Effector memory CD8-positive, alpha-beta T cell (primary cell): ENCODE results near the gene KANSL3.
A peak's percentile ranks its signal among the peaks of the same experiment; 100 is the strongest.
"Not testable (repeated sequence)": the region's sequence is repeated elsewhere in the genome, so short reads cannot be mapped to it uniquely, and the experiment has no call there.

Experiments
- ATAC-seq: fragments of 150-1000 bp; cut with Tn5 transposase; replicated peaks from 2 replicates; pipeline ENCODE4 v1.10.0; 2021; ENCODE audit warnings: mild to moderate bottlenecking, moderate library complexity
- DNase-seq, 3 experiments: peaks; one replicate each; pipeline ENCODE4 v3.0.0; 2021
- H3K27ac Mint-ChIP-seq, 2 donors: one replicate each; pipeline ENCODE4 v1.8.0; 2022; ENCODE audit warnings: mild to moderate bottlenecking in 2 of 2, mixed read lengths in 2 of 2, moderate library complexity in 2 of 2
- H3K27me3 Mint-ChIP-seq, 2 donors: one replicate each; pipeline ENCODE4 v1.8.0; 2022; ENCODE audit warnings: mixed read lengths in 2 of 2
- H3K36me3 Mint-ChIP-seq: one replicate; pipeline ENCODE4 v1.8.0; 2022; ENCODE audit warnings: mild to moderate bottlenecking, moderate library complexity, mixed read lengths; ENCODE audit not compliant: insufficient read depth
- H3K4me1 Mint-ChIP-seq, 2 donors: one replicate each; pipeline ENCODE4 v1.8.0; 2022; ENCODE audit warnings: low read depth in 2 of 2, mixed read lengths in 2 of 2
- H3K4me3 Mint-ChIP-seq, 2 donors: one replicate each; pipeline ENCODE4 v1.8.0; 2022; ENCODE audit warnings: mild to moderate bottlenecking in 2 of 2, mixed read lengths in 2 of 2, moderate library complexity in 2 of 2
- H3K9me3 Mint-ChIP-seq, 2 donors: one replicate each; pipeline ENCODE4 v1.8.0; 2022; ENCODE audit warnings: mixed read lengths in 2 of 2

Gene KANSL3

DNA sequence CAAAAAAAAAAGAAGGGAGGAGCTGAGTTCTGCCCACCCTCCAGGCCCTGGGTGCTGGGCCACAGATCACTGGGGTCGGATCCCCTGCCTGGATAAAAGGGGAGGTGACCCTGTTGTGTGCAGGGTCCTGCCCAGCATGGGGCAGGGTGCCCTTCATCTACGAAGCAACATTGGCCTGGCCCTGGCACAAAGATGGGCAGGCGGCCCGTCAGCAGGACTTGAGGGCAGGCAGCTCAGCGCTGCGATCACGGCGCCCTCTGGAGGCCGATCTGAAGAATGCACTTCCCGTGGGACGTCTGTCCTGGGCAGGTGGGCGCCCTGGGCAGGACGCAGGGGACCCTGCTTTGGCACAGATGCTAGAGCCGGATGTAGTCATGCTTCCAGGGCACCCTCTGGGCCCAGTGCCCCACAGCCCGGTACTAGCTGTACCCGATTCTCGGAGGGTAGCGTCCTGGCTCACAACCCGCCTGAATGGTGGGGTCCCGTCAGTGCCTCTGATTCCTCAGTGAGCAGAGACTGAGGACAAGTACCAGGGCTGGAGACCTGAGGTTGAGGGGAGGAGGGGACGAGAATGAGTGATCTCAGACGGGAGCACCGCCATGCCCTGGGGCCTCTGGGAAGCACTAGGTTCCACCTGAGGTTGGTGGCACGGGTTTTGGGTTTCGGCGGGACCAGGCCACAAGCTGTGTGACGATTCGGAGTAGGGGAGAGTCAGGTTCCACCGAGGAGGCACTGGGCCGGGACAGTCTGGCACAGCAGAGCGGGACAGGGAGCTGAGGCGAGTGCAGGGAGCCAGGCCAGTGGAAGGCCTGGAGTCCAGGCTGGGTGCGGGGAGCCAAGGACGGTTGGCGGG lies 83.6 kb downstream of the KANSL3 start:
- H3K9me3 Mint-ChIP-seq = no peaks in the 10 kb centered on the region
- H3K36me3 Mint-ChIP-seq = peaks cover 44% of the 10 kb centered on the region
- no peaks in the 10 kb centered on the region for H3K27me3 Mint-ChIP-seq
- H3K4me1 Mint-ChIP-seq = peaks cover 8 to 14% of the 10 kb centered on the region in 2 donors
- DNase-seq (peak; percentile 67 to 74 (median 69)), ATAC-seq (peak; percentile 74)
- H3K27ac Mint-ChIP-seq = peak overlapping the region; percentile 65 to 89
- H3K4me3 Mint-ChIP-seq = peak overlapping the region; percentile 53 to 70

DNA sequence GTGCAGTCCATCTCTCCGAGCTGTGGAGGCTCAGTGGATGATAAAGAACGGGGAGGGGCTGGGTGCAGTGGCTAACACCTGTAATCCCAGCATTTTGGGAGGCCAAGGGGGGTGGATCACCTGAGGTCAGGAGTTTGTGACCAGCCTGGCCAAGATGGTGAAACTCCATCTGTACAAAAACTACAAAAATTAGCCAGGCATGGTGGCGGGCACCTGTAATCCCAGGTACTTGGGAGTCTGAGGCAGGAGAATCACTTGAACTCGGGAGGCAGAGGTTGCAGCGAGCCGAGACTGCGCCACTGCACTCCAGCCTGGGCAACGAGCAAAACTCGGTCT lies 84.2 kb downstream of the KANSL3 start:
- H3K27me3 Mint-ChIP-seq, ATAC-seq, DNase-seq, H3K9me3 Mint-ChIP-seq: not testable (repeated sequence)
- Mint-ChIP-seq H3K36me3 (peaks cover 47% of the 10 kb centered on the region), H3K4me1 (peaks cover 8 to 14% of the 10 kb centered on the region in 2 donors), H3K27ac (peak overlapping the region; percentile 65 to 89), H3K4me3 (peak overlapping the region; percentile 53 to 70)

DNA sequence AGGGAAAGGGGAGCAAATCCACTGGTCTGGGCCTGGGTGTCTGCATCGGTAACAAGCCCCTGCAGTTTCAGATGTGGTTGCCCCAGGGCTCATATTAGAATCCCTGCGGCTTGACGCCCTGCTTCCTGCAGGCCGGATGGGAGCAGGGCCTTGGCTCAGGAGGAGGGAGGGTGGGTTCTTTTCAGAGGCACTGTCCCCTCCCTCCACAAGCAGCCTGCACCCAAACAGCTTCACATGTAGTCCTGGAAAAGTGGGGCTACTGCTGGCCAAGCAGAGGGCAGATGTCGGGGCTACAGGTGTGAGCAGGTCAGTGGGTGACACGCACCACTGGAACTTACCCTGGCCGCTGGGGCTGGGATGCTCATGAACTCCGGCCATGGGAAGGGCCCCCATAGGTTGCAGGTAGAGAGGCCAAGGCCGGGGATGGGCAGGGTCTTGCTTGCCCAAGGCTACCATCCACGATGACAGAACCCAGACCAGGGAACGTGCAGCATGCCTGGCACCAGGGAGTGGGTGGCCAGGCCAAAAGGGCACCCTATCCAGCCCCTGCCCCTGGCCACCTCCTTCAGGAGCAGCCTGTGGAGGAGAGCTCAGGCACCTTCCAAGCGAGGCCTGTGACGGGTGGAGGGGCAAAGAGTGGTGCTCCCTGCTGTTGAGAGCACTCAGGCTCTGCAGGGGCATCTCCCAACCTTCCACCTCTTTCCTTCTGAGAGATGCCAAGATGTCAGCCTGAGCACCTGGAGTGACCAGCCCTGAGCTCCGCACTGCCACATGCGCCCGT lies 84.7 kb downstream of the KANSL3 start:
- peak overlapping the region; percentile 53 to 70 for H3K4me3 Mint-ChIP-seq
- ATAC-seq (no peak), DNase-seq (no peak)
- peak overlapping the region; percentile 65 to 89 for H3K27ac Mint-ChIP-seq
- no peaks in the 10 kb centered on the region for H3K9me3 Mint-ChIP-seq
- no peaks in the 10 kb centered on the region for H3K27me3 Mint-ChIP-seq
- H3K4me1 Mint-ChIP-seq = peaks cover 8 to 14% of the 10 kb centered on the region in 2 donors
- peaks cover 53% of the 10 kb centered on the region for H3K36me3 Mint-ChIP-seq

DNA sequence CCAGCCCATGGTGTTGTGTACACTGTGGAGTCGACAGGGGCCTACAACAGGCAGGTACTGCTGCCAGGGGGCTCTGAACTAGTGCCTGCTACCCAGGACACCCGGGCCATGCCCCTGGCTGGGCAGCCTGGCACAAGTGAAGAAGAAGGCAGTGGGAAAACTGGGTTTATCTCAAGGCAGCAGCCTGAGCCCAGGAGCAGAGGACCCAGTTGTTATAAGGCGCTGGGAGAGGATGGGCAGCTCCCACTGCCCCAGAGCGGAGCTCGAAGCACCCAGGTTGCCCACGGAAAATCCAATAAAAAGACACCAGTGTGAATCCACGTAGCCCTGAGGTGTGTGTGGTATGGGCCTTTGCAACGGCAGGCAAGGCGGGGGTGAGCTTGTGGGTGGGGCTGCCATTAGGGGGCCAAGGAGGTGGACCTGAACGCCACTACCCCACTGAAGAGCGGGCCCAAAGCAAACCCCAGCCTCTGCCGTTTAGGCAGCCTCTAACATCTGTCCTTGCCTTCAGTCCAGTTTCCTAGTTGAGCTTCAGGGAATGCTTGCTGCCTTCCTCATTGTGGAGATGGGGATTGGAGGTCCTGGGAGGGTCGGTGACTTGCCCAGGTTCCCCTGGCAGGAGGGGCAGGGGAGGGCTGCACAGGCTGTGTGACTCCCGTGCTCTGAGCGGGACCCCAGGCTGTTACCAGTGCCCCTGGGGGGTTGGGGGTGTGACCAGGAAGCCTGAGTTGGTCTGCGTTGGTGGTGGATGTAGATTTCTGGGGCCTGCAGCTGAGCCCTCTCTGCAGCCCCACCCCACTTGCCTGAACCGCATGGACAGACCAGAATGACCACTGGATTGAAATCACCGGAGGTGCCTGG lies 85.6 kb downstream of the KANSL3 start:
- DNase-seq (no peak), ATAC-seq (no peak)
- Mint-ChIP-seq H3K4me1 (peaks cover 9 to 14% of the 10 kb centered on the region in 2 donors), H3K27ac (peak overlapping the region; percentile 65 to 89), H3K9me3 (no peaks in the 10 kb centered on the region), H3K4me3 (peak overlapping the region in 1 of 2 donors; percentile 70), H3K27me3 (no peaks in the 10 kb centered on the region), H3K36me3 (peaks cover 61% of the 10 kb centered on the region)

DNA sequence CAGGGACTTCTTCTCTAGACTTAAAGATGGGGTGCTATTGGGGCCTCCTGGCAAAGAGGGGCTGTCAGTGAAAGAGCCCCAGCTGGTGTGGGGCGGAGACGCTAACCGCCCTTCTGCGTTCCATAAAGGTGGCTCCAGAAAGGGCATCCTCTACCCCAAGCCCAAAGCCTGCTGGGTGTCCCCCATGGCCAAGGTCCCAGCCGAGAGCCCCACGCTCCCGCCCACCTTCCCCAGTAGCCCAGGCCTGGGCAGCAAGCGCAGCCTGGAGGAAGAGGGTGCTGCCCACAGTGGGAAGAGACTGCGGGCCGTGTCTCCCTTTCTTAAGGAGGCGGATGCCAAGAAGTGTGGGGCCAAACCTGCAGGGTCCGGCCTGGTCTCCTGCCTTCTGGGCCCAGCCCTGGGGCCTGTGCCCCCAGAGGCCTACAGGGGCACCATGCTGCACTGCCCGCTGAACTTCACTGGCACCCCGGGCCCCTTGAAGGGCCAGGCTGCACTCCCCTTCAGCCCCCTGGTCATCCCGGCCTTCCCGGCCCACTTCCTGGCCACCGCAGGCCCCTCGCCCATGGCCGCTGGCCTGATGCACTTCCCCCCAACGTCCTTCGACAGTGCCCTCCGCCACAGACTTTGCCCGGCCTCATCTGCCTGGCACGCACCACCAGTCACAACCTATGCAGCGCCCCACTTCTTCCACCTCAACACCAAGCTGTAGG lies 86.4 kb downstream of the KANSL3 start:
- Mint-ChIP-seq H3K4me1 (peaks cover 13 to 19% of the 10 kb centered on the region in 2 donors), H3K36me3 (peaks cover 69% of the 10 kb centered on the region), H3K27ac (peak overlapping the region; percentile 65 to 89), H3K9me3 (no peaks in the 10 kb centered on the region), H3K27me3 (no peaks in the 10 kb centered on the region), H3K4me3 (no peak overlapping the region)
- no peak for ATAC-seq
- no peak for DNase-seq

DNA sequence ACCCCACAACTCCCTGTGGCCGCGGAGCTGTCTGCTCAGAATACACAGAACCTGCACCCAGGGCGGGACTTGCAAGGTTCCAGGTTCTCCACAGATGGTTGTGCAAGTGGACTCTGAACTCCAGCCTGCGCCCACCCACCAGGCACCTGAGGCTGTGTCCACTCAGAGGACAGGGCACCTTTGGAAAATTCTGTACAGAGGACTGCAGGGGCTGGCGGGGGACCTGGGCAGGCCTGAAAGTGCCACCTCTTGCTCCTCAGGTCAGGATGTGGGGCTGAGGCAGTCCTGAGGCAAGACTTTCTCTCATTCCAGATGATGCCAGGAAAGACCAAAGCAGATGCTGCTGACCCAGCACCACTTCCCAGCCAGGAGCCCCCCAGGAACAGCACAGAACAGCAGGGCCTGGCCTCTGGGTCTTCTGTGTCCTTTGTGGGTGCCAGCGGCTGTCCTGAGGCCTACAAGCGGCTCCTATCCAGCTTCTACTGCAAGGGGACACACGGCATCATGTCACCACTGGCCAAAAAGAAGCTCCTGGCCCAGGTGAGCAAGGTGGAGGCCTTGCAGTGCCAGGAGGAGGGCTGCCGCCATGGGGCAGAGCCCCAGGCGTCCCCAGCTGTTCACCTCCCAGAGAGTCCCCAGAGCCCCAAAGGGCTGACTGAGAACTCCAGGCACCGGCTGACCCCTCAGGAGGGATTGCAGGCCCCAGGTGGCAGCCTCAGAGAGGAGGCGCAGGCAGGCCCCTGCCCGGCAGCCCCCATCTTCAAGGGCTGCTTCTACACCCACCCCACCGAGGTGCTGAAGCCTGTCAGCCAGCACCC lies 87.1 kb downstream of the KANSL3 start:
- ATAC-seq (no peak), DNase-seq (no peak)
- Mint-ChIP-seq H3K4me3 (no peak overlapping the region), H3K4me1 (peaks cover 21 to 26% of the 10 kb centered on the region in 2 donors), H3K9me3 (no peaks in the 10 kb centered on the region), H3K27ac (peak overlapping the region in 1 of 2 donors; percentile 82), H3K27me3 (no peaks in the 10 kb centered on the region), H3K36me3 (peaks cover 76% of the 10 kb centered on the region)

DNA sequence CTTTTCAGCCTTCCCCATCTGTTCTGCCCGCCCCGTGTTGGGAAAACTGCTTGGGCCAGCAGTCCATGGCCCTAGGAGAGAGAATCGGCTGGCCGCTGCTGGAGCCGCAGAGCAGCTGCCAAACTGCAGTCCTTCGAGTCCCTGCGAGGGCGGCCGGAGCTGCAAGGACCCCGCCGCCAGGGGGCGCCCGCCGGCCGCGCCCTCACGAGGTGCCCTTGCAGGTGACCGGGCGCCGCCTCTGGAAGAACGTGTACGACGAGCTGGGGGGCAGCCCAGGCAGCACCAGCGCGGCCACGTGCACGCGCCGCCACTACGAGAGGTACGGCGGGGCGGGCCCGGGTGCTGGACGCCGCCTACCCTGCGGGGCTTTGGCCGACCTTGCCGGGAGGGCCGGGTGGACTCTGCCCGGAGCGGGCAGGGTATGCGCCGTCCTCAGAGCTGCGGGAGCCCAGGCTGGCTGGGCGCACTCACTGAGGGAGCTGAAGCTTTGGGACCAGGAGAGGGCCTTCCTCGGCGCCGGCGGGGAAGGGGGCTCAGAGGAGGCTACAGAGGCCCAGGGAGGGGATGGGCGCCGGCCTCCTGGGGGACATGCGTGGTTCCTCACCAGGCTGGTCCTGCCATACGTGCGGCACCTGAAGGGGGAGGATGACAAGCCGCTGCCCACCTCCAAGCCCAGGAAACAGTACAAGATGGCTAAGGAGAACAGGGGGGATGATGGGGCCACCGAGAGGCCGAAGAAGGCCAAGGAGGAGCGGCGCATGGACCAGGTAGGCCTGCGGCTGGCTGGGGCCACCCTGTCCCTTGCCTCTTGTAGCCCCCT lies 87.9 kb downstream of the KANSL3 start:
- Mint-ChIP-seq H3K27me3 (no peaks in the 10 kb centered on the region), H3K4me3 (no peak overlapping the region), H3K36me3 (peaks cover 85% of the 10 kb centered on the region), H3K9me3 (no peaks in the 10 kb centered on the region), H3K27ac (peak overlapping the region in 1 of 2 donors; percentile 82), H3K4me1 (peaks cover 29 to 33% of the 10 kb centered on the region in 2 donors)
- no peak for DNase-seq
- ATAC-seq = no peak

DNA sequence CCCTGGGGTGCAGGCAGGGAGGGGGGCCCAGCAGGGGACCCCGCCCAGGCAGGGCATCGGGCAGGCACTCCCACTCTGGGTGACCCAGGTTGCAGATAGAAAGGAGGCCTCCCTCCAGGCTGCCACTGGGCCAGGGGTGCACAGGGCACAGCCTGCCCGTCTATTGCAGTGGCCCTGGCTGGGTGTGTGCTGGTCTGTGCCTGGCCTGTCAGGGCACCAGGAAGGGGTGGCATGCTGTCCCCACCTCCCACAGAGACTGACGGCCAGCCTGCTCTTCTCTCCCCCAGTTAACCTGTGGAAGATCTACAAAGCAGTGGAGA lies 88.7 kb downstream of the KANSL3 start:
- Mint-ChIP-seq H3K9me3 (no peaks in the 10 kb centered on the region), H3K27ac (peak overlapping the region in 1 of 2 donors; percentile 82), H3K4me3 (no peak overlapping the region), H3K27me3 (no peaks in the 10 kb centered on the region), H3K4me1 (peaks cover 34 to 36% of the 10 kb centered on the region in 2 donors), H3K36me3 (peaks cover 81% of the 10 kb centered on the region)
- no peak for ATAC-seq
- no peak for DNase-seq

DNA sequence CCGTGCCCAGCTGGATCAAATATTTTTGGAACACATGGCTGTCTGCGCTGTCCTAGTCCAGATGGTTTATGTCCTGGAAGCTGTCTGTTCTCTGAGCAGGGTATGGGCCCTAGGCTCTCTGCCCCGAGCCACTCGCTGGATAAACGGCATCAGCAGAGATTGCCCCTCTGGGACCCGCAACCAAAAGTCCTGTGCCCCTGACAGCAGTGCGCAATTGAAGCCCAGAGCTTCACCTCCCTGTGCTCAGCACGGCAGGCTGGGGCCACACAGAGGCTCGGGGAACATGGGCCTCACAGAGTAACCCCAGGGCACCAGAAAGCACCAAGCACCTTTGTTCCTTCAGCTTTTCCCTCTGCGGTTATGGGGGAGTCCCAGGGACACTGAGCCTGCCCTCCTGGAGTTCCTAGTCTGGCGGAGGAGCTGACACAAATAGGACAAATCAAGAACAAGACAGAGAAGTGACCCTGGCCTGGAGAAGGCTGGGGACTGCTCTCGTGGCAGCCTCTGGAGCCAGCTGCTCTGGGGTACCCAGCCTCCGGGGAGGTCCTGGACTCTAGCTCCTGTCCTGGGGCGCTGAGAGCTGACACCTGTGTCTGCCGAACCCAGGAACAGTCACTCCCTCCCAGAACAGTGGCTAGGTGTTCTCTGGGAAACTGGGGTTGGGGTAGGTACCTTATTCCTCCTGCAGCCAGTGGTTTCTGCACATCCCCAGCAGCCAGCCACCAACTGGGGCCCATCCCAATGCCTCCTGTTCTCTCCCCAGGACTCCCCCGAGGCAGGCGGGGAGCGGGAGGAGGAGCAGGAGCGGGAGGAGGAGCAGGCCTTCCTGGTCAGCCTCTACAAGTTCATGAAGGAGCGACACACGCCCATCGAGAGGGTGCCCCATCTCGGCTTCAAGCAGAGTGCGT lies 89.3 kb downstream of the KANSL3 start:
- no peaks in the 10 kb centered on the region for H3K27me3 Mint-ChIP-seq
- H3K4me1 Mint-ChIP-seq = peaks cover 37 to 38% of the 10 kb centered on the region in 2 donors
- no peaks in the 10 kb centered on the region for H3K9me3 Mint-ChIP-seq
- DNase-seq = no peak
- H3K36me3 Mint-ChIP-seq = peaks cover 82% of the 10 kb centered on the region
- no peak for ATAC-seq
- H3K27ac Mint-ChIP-seq = no peak overlapping the region
- H3K4me3 Mint-ChIP-seq = no peak overlapping the region

DNA sequence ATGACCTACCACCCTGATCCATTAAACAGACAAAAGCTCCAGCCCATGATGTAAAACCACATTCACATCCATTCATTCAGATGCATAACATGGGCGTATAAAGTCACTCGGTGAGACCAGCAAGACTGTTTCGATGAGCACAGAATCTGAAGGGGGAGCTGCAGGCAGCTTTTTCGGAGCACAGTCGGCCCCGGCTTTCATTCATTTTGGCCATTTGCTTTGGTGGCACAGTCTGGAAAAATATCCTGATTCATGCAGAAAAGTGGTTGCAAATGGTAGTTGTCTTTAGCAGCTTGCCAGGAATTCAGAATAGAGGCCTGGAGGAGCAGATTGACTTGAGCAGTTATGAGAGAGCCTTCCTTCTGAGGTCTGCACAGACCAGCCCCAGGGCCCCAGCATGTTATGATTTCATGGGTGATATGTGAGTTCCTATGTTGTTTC lies 90.4 kb downstream of the KANSL3 start:
- ATAC-seq (no peak), DNase-seq (no peak)
- peak overlapping the region; percentile 73 to 78 for H3K4me3 Mint-ChIP-seq
- H3K4me1 Mint-ChIP-seq = peaks cover 37 to 47% of the 10 kb centered on the region in 2 donors
- no peaks in the 10 kb centered on the region for H3K9me3 Mint-ChIP-seq
- H3K27me3 Mint-ChIP-seq = no peaks in the 10 kb centered on the region
- H3K27ac Mint-ChIP-seq = peak overlapping the region; percentile 87
- H3K36me3 Mint-ChIP-seq = peaks cover 78% of the 10 kb centered on the region

DNA sequence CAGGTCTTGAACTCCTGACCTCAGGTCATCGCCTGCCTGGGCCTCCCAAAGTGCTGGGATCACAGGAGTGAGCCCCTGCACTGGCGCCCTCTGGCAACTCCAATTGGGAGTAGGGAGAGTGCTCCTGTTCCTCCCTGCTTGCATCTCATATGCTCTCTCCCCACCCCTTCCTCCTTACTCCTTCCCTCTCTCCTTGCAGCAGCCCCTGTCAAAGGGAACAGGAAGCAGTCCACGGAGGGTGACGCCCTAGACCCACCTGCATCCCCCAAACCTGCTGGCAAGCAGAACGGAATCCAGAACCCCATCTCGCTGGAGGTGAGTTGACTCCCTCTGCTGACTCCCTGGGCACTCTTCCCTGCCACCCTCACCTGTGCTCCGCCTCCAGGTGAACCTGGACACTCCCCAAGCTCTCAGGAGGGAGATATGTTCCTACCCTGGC lies 90.9 kb downstream of the KANSL3 start:
- no peaks in the 10 kb centered on the region for H3K27me3 Mint-ChIP-seq
- H3K36me3 Mint-ChIP-seq = peaks cover 81% of the 10 kb centered on the region
- DNase-seq (no peak), ATAC-seq (no peak)
- H3K27ac Mint-ChIP-seq = peak overlapping the region; percentile 87
- peaks cover 42 to 50% of the 10 kb centered on the region in 2 donors for H3K4me1 Mint-ChIP-seq
- H3K4me3 Mint-ChIP-seq = peak overlapping the region; percentile 73 to 78
- H3K9me3 Mint-ChIP-seq = no peaks in the 10 kb centered on the region
